Natural killer cell treated with Interleukin-12 subunit alpha and Interleukin-12 subunit beta and Interleukin-15 and Interleukin-18, amount 100 ng/mL, for 72 hours (primary cell): ENCODE measurements around the gene MAT2B. TPM values are rescaled to one million over a fixed set of nuclear protein-coding genes. Genes with fewer than 3 reads are reported as not detected.

Experiments used
- ATAC-seq, 2 donors: fragments of 150-1000 bp; cut with Tn5 transposase in 1 of 2; sonication (Bioruptor Pico), chemical (Tn5 transposase) in 1 of 2; 2 replicates each; pipeline ENCODE4 v1.10.0; 2021
- DNase-seq: peaks from one replicate; pipeline ENCODE4 v3.0.0; 2022; ENCODE audit warnings: low spot score
- H3K27ac Mint-ChIP-seq, 2 donors: 1 replicate in 1 of 2; 2 replicates in 1 of 2; pipeline ENCODE4 v1.8.0; 2022; ENCODE audit warnings: mixed read lengths in 2 of 2, mild to moderate bottlenecking in 1 of 2, moderate library complexity in 1 of 2
- H3K27me3 Mint-ChIP-seq, 2 donors: 1 replicate in 1 of 2; 2 replicates in 1 of 2; pipeline ENCODE4 v1.8.0; 2022; ENCODE audit warnings: mixed read lengths in 2 of 2
- H3K36me3 Mint-ChIP-seq: one replicate; pipeline ENCODE4 v1.8.0; 2022; ENCODE audit warnings: mixed read lengths
- H3K4me1 Mint-ChIP-seq, 2 donors: 1 replicate in 1 of 2; 2 replicates in 1 of 2; pipeline ENCODE4 v1.8.0; 2022; ENCODE audit warnings: low read depth in 2 of 2, mixed read lengths in 2 of 2, mild to moderate bottlenecking in 1 of 2
- H3K4me3 Mint-ChIP-seq: one replicate; pipeline ENCODE4 v1.8.0; 2022; ENCODE audit warnings: mixed read lengths
- H3K9me3 Mint-ChIP-seq: 2 replicates; pipeline ENCODE4 v1.8.0; 2022; ENCODE audit warnings: mixed read lengths
- total RNA-seq, 2 donors: library from RNA; stranded (reverse); gene quantifications; one replicate each; pipeline ENCODE4 v1.2.3, GENCODE V29; 2022

MAT2B gene
- total RNA-seq, 2 donors from 2014 or later = 35.5 to 86.1 TPM

- H3K4me3 Mint-ChIP-seq = no peak overlapping the region
- no peak for ATAC-seq
- no peaks in the 10 kb centered on the region for H3K4me1 Mint-ChIP-seq
- no peaks in the 10 kb centered on the region for H3K9me3 Mint-ChIP-seq
- DNase-seq = no peak
- H3K27me3 Mint-ChIP-seq = no peaks in the 10 kb centered on the region
- peaks cover 4% of the 10 kb centered on the region for H3K36me3 Mint-ChIP-seq
- no peak overlapping the region for H3K27ac Mint-ChIP-seq
Measured at GRCh38 chr5:163478982-163479271, 26.5 kb upstream of the MAT2B start.

GRCh38 chr5:163489055-163489744, 16.2 kb upstream of the MAT2B start:
- Mint-ChIP-seq H3K27me3 (no peaks in the 10 kb centered on the region), H3K27ac (no peak overlapping the region), H3K4me3 (no peak overlapping the region), H3K36me3 (peaks cover 14% of the 10 kb centered on the region), H3K9me3 (no peaks in the 10 kb centered on the region), H3K4me1 (no peaks in the 10 kb centered on the region)
- DNase-seq = no peak
- no peak for ATAC-seq

- no peak for DNase-seq
Measured at GRCh38 chr5:163489745-163490075, 15.7 kb upstream of the MAT2B start.

GRCh38 chr5:163496286-163496685, 9.1 kb upstream of the MAT2B start:
- H3K27me3 Mint-ChIP-seq = no peaks in the 10 kb centered on the region
- DNase-seq (no peak), ATAC-seq (no peak)
- H3K9me3 Mint-ChIP-seq = peaks cover 3% of the 10 kb centered on the region
- H3K4me1 Mint-ChIP-seq = no peaks in the 10 kb centered on the region
- no peak overlapping the region for H3K4me3 Mint-ChIP-seq
- peaks cover 4% of the 10 kb centered on the region for H3K36me3 Mint-ChIP-seq
- H3K27ac Mint-ChIP-seq = no peak overlapping the region

More at GRCh38 chr5:163489745-163490075, 15.7 kb upstream of the MAT2B start:
- H3K36me3 Mint-ChIP-seq = peaks cover 13% of the 10 kb centered on the region
- H3K4me1 Mint-ChIP-seq = no peaks in the 10 kb centered on the region
- no peak overlapping the region for H3K4me3 Mint-ChIP-seq
- no peaks in the 10 kb centered on the region for H3K27me3 Mint-ChIP-seq
- H3K9me3 Mint-ChIP-seq = no peaks in the 10 kb centered on the region
- no peak for ATAC-seq
- H3K27ac Mint-ChIP-seq = no peak overlapping the region

- no peaks in the 10 kb centered on the region for H3K27me3 Mint-ChIP-seq
- no peak for DNase-seq
- H3K4me1 Mint-ChIP-seq = no peaks in the 10 kb centered on the region
- no peak overlapping the region for H3K27ac Mint-ChIP-seq
- no peak overlapping the region for H3K4me3 Mint-ChIP-seq
- no peaks in the 10 kb centered on the region for H3K36me3 Mint-ChIP-seq
- no peak for ATAC-seq
- peaks cover 3% of the 10 kb centered on the region for H3K9me3 Mint-ChIP-seq
Measured at GRCh38 chr5:163497315-163497714, 8.1 kb upstream of the MAT2B start.

GRCh38 chr5:163498886-163499285, 6.5 kb upstream of the MAT2B start:
- H3K9me3 Mint-ChIP-seq = peaks cover 3% of the 10 kb centered on the region

GRCh38 chr5:163502521-163502920, 2.9 kb upstream of the MAT2B start:
- ATAC-seq = no peak
- Mint-ChIP-seq H3K9me3 (no peaks in the 10 kb centered on the region), H3K4me1 (peaks cover 37 to 44% of the 10 kb centered on the region in 2 donors), H3K27ac (peak overlapping the region; percentile 93 to 100), H3K27me3 (no peaks in the 10 kb centered on the region), H3K4me3 (peak overlapping the region; percentile 92), H3K36me3 (no peaks in the 10 kb centered on the region)
- no peak for DNase-seq

More at GRCh38 chr5:163498886-163499285, 6.5 kb upstream of the MAT2B start:
- Mint-ChIP-seq H3K27ac (no peak overlapping the region), H3K36me3 (no peaks in the 10 kb centered on the region), H3K27me3 (no peaks in the 10 kb centered on the region), H3K4me1 (peaks cover 12 to 13% of the 10 kb centered on the region in 2 donors), H3K4me3 (no peak overlapping the region)
- DNase-seq = no peak
- no peak for ATAC-seq

- Mint-ChIP-seq H3K9me3 (no peaks in the 10 kb centered on the region), H3K4me1 (peaks cover 45 to 53% of the 10 kb centered on the region in 2 donors), H3K36me3 (no peaks in the 10 kb centered on the region), H3K4me3 (peak overlapping the region; percentile 92), H3K27me3 (no peaks in the 10 kb centered on the region), H3K27ac (peak overlapping the region; percentile 93 to 100)
- peak; percentile 58 for DNase-seq
- ATAC-seq = no peak
Measured at GRCh38 chr5:163503106-163504078, 2.0 kb upstream of the MAT2B start.

- H3K9me3 Mint-ChIP-seq = no peaks in the 10 kb centered on the region
Measured at GRCh38 chr5:163504079-163504931, 1.1 kb upstream of the MAT2B start.

GRCh38 chr5:163505049-163505367, 411 bp upstream of the MAT2B start:
- ATAC-seq (peak; percentile 1 to 8), DNase-seq (no peak)
- Mint-ChIP-seq H3K27me3 (no peaks in the 10 kb centered on the region), H3K27ac (peak overlapping the region; percentile 93 to 100), H3K36me3 (no peaks in the 10 kb centered on the region), H3K4me1 (peaks cover 56 to 68% of the 10 kb centered on the region in 2 donors), H3K4me3 (peak overlapping the region; percentile 92), H3K9me3 (no peaks in the 10 kb centered on the region)

More at GRCh38 chr5:163504079-163504931, 1.1 kb upstream of the MAT2B start:
- ATAC-seq (peak in 1 of 2 donors; percentile 7), DNase-seq (peak; percentile 67)
- Mint-ChIP-seq H3K4me3 (peak overlapping the region; percentile 92), H3K27me3 (no peaks in the 10 kb centered on the region), H3K36me3 (no peaks in the 10 kb centered on the region), H3K27ac (peak overlapping the region; percentile 93 to 100), H3K4me1 (peaks cover 52 to 62% of the 10 kb centered on the region in 2 donors)

- DNase-seq = no peak
- no peaks in the 10 kb centered on the region for H3K9me3 Mint-ChIP-seq
- peak overlapping the region; percentile 92 for H3K4me3 Mint-ChIP-seq
- no peaks in the 10 kb centered on the region for H3K27me3 Mint-ChIP-seq
- ATAC-seq = peak; percentile 22 to 42
- peak overlapping the region; percentile 93 to 100 for H3K27ac Mint-ChIP-seq
- H3K36me3 Mint-ChIP-seq = no peaks in the 10 kb centered on the region
- peaks cover 61 to 74% of the 10 kb centered on the region in 2 donors for H3K4me1 Mint-ChIP-seq
Measured at GRCh38 chr5:163506095-163506457, 657 bp downstream of the MAT2B start.

GRCh38 chr5:163506726-163507125, 1.3 kb downstream of the MAT2B start:
- H3K27me3 Mint-ChIP-seq = no peaks in the 10 kb centered on the region
- no peak for DNase-seq
- H3K4me3 Mint-ChIP-seq = peak overlapping the region; percentile 92
- peak overlapping the region; percentile 93 to 100 for H3K27ac Mint-ChIP-seq
- ATAC-seq = peak in 1 of 2 donors; percentile 32
- H3K9me3 Mint-ChIP-seq = no peaks in the 10 kb centered on the region
- H3K4me1 Mint-ChIP-seq = peaks cover 61 to 74% of the 10 kb centered on the region in 2 donors
- no peaks in the 10 kb centered on the region for H3K36me3 Mint-ChIP-seq

GRCh38 chr5:163508753-163509152, 3.3 kb downstream of the MAT2B start:
- H3K4me3 Mint-ChIP-seq = peak overlapping the region; percentile 92
- peak overlapping the region; percentile 93 to 100 for H3K27ac Mint-ChIP-seq
- DNase-seq (no peak), ATAC-seq (no peak)
- H3K27me3 Mint-ChIP-seq = no peaks in the 10 kb centered on the region
- no peaks in the 10 kb centered on the region for H3K36me3 Mint-ChIP-seq
- no peaks in the 10 kb centered on the region for H3K9me3 Mint-ChIP-seq
- peaks cover 55 to 62% of the 10 kb centered on the region in 2 donors for H3K4me1 Mint-ChIP-seq
